GM18867 (cell line): ENCODE results near the gene LHX5.

Experiments used
- ATAC-seq: cut with Tn5 transposase; IDR thresholded peaks from one replicate; pipeline ENCODE4 v1.9.1; 2021; ENCODE audit warnings: mild to moderate bottlenecking, moderate library complexity; ENCODE audit not compliant: unreplicated experiment

The LHX5 gene

DNA sequence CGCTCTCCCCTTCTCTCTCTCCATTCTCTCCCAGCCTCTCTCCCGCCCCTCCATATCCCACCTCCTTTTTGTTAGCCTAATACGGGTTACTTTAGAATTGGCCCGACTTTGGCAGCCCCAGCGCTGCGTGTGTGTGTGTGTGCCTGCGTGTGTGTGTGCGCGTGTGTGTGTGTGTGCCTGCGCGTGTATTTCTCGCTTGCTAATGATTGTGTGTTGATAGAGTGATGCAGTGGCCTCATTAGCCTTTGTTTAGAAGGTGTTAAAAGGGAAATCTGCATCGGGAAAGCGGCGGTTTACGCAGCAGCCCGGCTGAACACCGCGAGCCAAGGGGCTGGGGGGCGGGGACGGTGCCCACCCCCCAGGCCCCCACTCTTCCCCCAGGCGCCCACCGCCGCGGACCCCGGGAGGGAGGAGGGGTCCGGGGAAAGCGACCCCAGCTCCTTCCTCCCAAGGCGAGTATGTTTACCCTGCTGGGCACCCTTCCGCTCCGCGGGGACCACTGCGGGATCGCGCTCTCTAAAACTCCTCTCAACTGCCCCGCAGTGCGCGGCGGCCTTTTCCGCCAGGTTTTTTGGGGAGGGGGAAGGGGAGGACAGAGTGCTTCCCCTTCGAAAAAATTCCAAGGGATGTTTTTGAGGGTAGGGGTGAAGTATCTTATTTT, 6.8 kb upstream of the LHX5 start:
- no peak for ATAC-seq

DNA sequence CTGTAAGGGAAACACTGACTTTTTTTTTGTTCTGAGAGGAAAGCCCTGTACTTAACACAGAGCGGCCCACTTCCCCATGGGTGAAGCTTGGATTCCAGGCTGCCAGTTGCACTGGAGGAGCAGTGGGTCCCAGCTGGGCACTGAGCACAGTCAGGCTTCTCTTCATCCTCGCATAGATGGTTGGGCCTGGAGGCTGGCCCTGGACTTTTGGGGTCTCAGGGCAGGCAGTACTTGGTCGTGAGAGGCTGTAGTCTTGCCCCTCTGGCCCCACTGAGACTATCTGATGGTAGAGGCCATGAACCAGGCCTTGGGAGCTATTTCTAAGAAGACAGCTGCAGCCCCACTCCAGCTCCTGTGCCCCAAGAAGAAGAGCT, 6.2 kb upstream of the LHX5 start:
- no peak for ATAC-seq

GRCh38 chr12:113477171-113477841, 5.6 kb upstream of the LHX5 start:
- no peak for ATAC-seq

DNA sequence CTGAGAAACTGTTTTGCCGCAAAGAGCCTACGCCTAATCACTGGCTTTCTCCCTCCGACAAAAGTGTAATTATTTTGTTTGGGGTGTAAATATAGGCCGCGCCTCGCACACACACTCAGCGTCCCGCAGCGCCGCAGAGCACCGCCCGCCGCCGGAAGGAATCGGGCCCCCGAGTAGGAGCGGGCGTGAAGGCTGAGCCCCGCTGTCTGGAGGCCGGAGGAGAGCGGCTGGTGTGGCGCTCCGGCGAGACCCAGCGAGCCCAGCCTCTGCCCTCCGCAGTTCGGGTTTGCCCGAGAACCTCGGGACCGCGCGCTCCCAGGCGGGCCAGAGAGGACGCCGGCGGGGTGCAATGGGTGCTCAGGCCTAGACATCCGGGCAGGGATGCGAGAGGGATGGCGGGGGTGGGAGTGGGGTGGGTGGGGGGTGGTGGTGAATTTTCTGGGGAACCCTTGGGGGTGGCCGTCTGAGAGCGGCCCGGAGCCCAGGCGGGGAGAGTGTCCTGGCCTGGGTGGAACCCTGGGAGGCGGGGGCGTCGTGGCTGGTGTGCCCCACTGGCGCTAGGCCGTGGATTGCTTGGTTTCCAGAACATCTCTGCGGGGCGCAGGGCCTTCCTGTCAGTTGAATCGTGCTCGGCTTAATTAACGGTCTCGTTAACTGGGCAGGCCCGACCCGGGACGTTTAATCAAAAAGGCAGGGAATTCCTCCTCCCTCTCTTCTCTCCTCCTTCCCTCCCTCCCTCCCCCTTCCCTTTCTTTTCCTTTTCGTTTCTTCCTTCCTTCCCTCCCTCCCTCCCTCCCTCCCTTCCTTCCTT, 4.7 kb upstream of the LHX5 start:
- no peak for ATAC-seq

DNA sequence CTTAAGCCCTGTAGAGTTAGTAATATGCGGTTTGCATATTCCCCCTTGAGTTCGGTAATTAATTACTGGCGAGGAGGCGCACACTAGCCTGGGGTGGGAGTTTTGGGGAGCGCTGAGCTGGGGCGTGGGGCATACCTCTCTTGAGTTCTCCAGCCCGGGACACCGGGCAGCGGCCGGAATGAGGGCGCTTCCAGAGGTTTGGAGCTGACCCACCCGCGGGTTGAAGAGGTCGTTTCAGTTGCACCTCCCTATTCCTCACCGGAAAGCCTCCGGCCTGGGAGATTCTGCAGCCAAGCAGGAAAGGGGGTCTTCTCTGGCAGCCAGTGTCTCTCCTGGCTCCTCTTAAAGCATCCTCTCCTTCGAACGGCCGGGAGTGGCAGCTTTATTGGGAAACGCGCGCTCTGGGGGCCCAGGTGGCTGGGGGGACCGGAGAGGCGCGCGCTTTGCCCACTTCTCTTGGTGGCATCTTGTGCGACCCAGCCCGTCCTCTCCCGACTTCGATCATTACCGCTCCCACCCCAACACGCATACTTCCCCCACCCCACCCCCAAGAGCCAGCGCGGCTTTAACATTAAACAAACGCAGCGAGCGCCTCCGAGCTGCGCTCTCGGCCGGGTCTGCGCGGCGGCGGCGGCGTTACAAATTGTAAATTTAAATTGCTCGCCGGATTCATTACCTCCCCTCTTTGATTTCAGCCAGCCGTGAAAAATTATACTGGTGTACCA, 3.9 kb upstream of the LHX5 start:
- no peak for ATAC-seq

GRCh38 chr12:113474635-113475436, 3.2 kb upstream of the LHX5 start:
- ATAC-seq: no peak

GRCh38 chr12:113473942-113474341, 2.3 kb upstream of the LHX5 start:
- ATAC-seq: no peak

DNA sequence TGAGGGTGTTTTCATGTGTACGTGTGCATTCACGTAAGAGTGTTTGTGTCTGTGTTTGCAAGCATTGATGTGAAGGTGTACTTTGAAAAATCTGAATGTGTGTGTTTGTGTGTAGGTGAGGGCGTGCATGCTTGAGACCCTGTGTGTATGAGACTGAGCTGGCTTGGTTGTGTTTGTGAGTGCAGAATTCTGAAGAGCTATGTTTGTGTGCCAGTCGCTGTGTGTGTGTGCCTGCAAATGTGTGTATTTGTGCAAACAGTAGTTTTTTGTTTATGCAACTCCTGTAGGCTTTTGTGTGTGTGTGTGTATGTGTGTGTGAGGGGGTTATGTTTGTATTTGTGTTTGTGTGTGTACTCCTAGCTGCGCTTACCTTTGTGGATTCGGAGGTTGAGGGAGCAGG, 1.7 kb upstream of the LHX5 start:
- no peak for ATAC-seq

DNA sequence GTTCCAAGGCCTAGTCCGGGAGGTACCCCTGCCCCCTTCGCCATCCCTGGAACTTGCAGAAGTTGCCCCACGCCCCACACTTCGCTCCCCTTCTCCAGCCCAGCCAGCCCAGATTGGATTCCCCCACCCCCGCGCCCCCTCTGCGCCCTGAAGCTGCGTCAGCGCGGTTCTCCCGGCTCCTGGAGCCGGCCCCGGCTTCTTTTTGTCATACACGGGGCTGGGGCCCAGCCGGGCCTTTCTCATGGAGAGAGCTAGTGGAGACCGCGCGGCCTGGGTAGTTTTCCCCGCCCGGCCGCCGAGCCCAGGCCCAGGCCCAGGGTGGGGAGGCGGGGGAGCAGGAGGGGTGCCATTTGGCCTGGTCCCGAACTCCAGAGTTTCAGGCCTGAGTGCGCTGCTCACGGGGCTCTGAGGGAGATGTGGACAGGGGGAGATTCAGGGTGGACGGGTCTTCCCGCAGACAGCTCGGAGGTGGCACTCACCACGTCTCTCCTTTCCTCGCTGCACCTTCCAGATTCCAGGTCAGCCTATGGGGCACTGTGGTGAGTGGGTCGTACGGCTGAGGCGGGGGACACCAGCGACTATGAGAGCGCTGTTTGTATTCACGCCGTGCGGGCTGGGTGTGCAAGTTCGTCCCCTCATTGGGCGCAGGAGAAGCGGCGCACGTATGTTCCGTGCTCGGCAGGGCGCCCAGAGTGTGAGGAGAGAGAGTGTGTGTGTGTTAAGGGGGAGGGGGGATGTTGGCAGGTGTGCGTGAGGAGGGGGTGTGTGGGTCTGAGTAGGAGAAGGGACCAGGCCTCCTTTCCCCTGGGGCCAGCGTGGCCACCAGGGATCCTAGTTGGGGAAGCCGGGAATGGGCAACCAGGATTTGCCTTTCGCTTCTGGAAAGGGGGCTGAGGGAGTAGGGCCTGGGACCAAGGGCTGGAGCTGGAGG, 785 bp upstream of the LHX5 start:
- no peak for ATAC-seq

GRCh38 chr12:113470871-113471618, 626 bp downstream of the LHX5 start:
- no peak for ATAC-seq

DNA sequence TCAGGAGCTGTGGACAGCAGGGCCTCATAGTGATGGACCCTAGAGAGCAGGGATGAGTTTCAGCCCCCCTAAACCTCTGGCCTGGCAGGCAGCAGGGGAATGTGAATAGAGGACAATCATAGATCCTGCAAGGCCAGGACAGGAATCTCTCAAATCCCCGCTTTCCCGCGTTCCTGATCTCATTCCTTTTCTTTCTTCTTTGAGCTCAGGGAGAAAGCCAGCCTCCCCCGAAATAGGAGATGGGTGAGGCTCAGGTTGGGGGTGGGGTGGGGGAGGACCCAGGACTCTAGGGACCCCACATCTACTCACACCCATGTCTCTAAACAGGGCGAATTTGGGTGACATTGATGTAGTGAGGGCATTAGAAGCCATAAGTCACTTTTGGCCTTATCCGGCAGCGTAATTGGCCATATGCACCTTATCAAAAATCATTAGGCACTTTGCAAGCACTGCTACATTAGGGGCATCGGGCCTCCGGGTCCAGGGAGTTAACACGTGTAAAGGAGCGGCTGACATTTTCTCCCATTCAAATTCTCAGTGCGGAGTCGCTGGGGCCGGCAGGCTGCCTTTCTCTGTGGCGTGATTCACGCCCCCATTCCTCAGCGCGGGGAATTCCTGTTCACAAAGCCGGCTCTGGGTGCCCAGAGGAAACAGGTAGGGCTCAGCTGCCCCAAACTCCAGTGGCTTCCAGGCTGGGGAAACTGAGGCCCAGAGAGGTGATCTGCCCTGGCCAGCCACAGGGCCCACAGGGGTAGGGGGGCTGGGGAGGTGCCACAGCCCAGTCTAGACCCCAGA, 1.5 kb downstream of the LHX5 start:
- no peak for ATAC-seq

DNA sequence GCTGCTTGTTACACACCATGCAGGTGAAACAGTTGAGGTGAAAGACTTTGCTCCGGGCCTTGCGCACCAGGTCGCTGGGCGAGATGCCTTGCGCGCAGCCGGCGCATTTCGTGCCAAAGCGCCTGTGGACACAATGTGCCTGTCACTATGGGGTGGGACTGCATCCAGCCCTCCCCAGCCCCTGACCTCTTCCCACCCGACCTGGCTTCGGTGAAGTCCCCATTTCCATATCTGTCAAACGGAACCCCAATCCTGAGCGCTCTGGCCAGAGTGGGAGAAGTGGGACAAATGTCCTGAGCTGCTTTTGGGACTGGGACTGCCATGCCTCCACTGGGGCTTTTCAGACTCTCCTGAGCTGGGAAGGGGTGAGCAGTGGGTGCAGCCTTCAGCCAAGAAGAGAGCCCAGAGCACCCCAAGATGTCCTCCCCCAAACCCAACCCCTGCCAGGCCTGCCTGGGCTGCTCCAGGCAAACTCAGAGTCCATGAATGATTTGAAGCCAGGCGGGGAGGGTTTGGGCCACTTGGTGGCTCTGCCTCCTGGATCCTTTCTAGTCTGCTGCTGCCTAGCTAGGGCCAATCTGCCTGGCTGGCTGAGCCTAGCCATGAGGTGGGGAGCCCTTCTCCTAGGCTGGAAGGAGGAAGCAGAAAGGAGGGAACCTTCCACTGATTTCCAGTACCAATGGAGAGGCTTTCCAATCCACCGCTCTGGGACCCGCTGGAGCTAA, 2.3 kb downstream of the LHX5 start:
- ATAC-seq: no peak

DNA sequence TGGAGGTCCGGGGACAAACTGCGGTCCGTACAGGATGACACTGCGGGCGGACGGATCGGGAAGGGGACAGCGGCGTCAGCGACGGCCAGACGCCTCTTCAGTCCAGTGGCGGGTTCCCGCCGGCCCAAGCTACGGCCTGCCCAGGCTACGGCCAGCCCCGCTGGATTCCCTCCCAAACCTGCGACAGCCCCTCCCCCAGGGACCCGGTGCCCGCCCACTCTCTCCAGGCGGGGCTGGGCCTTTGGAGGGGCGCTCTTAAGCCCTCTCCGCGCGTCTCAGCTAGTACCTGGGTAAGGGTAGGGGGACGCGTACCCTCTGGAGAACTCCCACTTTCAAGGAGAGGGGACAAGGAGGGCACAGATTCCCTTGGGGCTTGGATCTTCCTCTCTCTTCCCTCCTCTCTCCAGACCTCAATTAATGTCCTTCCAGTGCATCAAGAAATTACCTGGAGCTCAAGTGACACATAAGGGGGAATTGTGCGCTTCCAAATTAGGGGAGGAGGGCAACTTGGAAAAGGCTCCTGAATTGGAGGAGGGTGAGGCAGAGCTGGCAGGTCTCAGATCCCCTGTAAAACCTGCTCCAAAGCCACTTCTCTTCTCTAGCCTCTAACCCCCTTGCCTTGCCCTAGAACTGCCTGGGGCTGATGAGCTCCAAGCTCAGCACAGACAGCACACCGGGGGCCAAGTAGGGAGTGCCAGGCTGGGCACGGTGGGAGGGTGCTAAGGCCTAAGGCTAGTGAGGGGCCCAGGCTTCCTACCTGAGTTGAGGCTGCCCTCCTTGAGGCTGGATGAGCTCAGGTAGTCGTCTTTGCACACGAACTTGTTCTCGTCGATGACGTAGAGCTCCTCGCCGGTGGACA, 3.1 kb downstream of the LHX5 start:
- no peak for ATAC-seq

- ATAC-seq: no peak
Observed at GRCh38 chr12:113467502-113468364, 3.9 kb downstream of the LHX5 start.

- no peak for ATAC-seq
Observed at GRCh38 chr12:113467142-113467501, 4.5 kb downstream of the LHX5 start.
